Measurements from ENCODE around the gene ACAA1.
"Not testable (repeated sequence)": the region's sequence is repeated elsewhere in the genome, so short reads cannot be mapped to it uniquely, and the experiment has no call there.

ACAA1 gene

GRCh38 chr3:38136777-38137614 is at the start of gene ACAA1:
Gene ACAA1 (minus strand): TSS chr3:38137127. CDS start chr3:38137035, 92 bp downstream.
- DNase-seq: peak; percentile 94 to 98 (median 96)

- DNase-seq: no peak
Measured at GRCh38 chr3:38177181-38177580, 40.3 kb upstream of the ACAA1 start.

- no peak for DNase-seq
Measured at GRCh38 chr3:38173834-38174418, 37.0 kb upstream of the ACAA1 start.

GRCh38 chr3:38171622-38172021 is 34.7 kb upstream of the ACAA1 start:
- DNase-seq: no peak

GRCh38 chr3:38170722-38171121 is 33.8 kb upstream of the ACAA1 start:
- no peak for DNase-seq

GRCh38 chr3:38169027-38169317 is 32.0 kb upstream of the ACAA1 start:
- DNase-seq: no peak

- DNase-seq: no peak
Measured at GRCh38 chr3:38168151-38169026, 31.5 kb upstream of the ACAA1 start.

- DNase-seq: no peak
Measured at GRCh38 chr3:38167591-38167990, 30.7 kb upstream of the ACAA1 start.

GRCh38 chr3:38165722-38166387 is 28.9 kb upstream of the ACAA1 start:
- DNase-seq: peak in 1 of 3 experiments; percentile 58

- DNase-seq: peak; percentile 95 to 99 (median 95)
Measured at GRCh38 chr3:38164952-38165721, 28.2 kb upstream of the ACAA1 start, which contains the start of gene OXSR1. Gene OXSR1 (plus strand): TSS chr3:38165537. CDS start chr3:38165877, 340 bp downstream.

GRCh38 chr3:38164643-38164951 is 27.7 kb upstream of the ACAA1 start:
- DNase-seq: no peak

GRCh38 chr3:38163841-38164642 is 27.1 kb upstream of the ACAA1 start:
- no peak for DNase-seq

- no peak for DNase-seq
Measured at GRCh38 chr3:38163117-38163840, 26.4 kb upstream of the ACAA1 start.

GRCh38 chr3:38160704-38161103 is 23.8 kb upstream of the ACAA1 start:
- not testable (repeated sequence) for DNase-seq

GRCh38 chr3:38158472-38158871 is 21.5 kb upstream of the ACAA1 start:
- DNase-seq: no peak

- peak in 2 of 3 experiments; percentile 2 to 44 for DNase-seq
Measured at GRCh38 chr3:38157595-38157994, 20.7 kb upstream of the ACAA1 start.

- DNase-seq: no peak
Measured at GRCh38 chr3:38157117-38157516, 20.2 kb upstream of the ACAA1 start.

GRCh38 chr3:38155825-38156224 is 18.9 kb upstream of the ACAA1 start:
- DNase-seq: no peak

- no peak for DNase-seq
Measured at GRCh38 chr3:38154625-38155255, 17.8 kb upstream of the ACAA1 start.

- peak in 1 of 3 experiments; percentile 50 for DNase-seq
Measured at GRCh38 chr3:38154033-38154494, 17.1 kb upstream of the ACAA1 start.

All from NCI-H1417 (cell line).